DMS79 treated with DMSO at 0.1 percent for 48 hours (cell line): ENCODE measurements around the gene GPR21.

Experiments
- DNase-seq: peaks from one replicate; lab custom pipeline; 2025; lab: John Stamatoyannopoulos, UW

Gene GPR21

GRCh38 chr9:123033864-123034601 lies 566 bp downstream of the GPR21 start:
- DNase-seq, result no peak

GRCh38 chr9:123034881-123035510 lies 1.5 kb downstream of the GPR21 start:
- DNase-seq, result no peak

DNA sequence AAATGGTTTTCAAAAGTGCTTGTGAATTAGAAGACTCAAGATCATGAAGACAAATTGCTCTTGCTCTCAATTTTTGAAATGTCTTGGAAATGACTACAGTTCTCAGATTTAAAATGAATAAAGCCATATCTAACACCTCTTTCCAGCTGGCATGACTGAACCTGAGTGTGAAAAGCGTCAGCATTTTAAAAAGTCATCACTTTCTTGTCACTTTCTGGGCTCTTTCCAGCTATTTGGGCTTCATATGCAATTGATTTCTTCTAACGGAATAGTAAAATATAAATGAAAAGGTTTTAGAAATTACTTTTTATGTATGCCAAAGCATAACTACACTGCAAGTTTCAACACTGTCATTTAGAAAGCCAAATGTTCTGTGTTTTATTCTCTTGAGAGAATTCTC lies 2.3 kb downstream of the GPR21 start:
- no peak for DNase-seq

GRCh38 chr9:123036893-123037545 lies 3.6 kb downstream of the GPR21 start:
- no peak for DNase-seq

- no peak for DNase-seq
These were observed 6.3 kb downstream of the GPR21 start for GRCh38 chr9:123039617-123040219.

DNA sequence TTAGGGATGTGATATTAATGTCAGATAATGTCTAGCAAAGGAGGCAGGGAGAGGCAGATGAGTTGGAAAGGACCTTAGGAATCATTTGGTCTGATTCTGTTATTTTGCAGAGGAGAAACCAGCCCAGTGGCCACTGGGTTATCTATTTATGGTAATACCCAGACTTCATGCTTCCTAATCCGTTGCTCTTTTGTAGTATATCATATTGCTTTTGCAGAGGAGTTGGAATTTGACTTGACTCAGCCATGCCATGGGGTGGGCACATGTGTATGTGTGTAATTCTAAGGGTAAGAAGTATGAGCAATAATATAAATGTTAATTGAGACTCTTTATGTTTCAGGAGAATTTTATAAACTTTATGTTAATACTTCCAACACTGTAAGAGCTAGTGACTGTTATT lies 7.3 kb downstream of the GPR21 start:
- no peak for DNase-seq

GRCh38 chr9:123041489-123041888 lies 8.0 kb downstream of the GPR21 start:
- DNase-seq, result no peak

DNA sequence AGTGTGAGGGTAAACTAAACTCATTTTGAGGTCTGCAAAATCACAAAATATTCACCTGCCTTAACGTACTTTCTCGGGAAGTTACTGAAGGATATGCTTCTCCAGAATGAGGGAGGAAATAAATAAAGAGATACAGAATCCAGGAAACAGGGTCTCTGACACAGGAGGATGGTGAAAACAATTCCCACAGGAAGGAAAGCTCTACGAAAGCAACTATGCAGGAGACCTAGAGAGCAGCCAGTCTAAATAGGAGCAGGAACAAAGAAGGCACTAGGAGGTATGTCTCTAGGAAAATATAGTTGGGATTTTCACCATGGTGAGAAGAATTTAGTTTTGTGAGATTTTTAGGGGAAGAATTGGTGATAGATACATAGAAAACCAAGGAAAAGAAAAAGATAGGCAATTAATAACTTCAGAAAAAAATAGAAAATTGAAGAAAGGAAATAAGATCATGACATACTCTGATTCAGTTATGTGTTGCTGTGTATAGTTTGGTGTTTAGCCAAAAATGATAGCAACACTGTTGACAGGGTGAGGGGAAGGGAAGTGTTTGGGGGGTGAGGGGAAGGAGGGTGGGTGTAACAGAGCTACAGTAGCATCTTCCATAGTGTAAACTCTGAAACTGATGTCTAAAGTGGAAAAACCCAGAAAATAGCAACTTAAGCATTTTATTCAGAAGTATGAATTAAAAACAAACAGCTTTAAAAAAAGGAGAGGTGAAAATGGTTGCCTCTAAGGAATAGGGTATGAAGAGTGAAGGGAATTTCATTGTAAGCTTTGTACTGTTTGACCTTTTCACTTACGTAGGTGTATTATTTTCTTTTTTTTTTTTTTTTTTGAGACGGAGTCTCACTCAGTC lies 9.8 kb downstream of the GPR21 start:
- DNase-seq, result no peak

DNA sequence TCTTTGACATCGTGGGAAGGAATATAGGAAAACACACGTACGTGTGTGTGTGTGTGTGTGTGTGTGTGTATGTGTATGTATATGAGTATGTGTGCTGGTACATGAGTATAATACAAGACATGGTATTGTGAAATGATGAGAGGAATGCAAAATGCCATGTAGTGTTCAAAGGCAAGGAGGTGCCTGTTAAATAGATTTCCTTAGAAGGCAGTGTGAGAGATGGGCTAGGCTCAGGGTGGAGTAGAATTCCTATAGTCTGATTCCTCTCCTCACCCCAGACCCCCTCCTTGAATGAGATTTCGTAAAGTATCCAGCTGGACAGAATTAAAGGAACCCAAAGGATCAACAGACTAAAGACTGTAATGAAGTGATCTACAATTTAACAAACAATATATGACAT lies 11.1 kb downstream of the GPR21 start:
- no peak for DNase-seq

DNA sequence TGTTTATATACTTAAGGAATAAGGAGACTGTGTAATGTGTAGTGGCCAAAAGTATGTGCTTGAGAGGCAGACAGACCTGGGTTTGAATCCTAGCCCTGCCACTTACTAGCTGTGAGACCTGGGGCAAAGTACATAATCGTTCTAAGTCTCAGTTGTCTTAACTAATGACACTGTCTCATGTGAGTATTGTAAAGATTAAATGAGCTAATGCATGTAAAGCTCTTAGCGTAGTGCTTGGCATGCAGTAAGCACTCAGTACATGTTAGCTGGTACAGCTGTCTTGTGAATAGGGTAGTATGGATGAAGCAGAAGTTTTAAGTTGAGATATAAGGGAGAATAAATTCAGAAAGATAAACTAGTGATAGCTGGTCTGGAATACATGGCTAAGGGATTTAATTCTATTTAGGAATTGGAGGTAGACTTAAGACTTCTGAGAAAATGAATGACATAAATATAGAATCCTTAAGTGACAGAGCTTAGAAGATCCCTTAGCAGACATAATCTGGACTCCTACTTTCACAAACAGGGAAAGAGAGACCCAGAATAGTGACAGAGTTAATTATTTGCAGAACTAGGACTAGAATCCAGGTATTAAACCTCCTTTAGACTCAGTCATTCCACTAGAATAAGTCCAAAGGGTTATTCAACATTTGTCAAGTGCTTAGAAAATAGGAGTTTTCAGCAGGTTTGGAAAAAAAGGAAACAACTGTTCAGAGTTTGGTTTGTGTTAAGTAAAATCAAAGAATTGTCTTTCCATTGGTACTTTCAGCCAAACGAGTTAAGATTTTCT lies 13.1 kb downstream of the GPR21 start:
- no peak for DNase-seq

GRCh38 chr9:123048748-123049147 lies 15.3 kb downstream of the GPR21 start:
- no peak for DNase-seq

GRCh38 chr9:123049589-123050222 lies 16.2 kb downstream of the GPR21 start:
- DNase-seq, result peak; percentile 17

GRCh38 chr9:123053046-123053445 lies 19.6 kb downstream of the GPR21 start:
- DNase-seq, result no peak

DNA sequence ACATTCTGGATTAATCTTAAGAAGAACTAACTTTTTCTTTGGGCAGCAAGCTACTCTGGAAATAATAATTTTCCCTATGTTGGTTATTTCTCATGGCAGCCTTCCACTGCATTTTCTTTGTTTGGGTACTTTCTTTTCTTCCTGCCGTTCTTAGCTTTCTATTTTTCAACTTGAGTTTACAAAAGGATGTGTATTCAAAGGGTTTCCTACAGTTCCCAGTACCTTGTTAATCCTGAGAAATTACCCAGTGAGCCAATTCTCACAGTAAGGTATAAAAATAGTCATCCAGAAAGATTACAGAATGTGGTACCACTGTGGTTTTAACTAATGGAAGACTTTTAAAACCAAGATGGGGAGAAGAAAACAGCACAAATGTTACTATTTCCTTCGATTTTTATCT lies 20.2 kb downstream of the GPR21 start:
- DNase-seq, result no peak

DNA sequence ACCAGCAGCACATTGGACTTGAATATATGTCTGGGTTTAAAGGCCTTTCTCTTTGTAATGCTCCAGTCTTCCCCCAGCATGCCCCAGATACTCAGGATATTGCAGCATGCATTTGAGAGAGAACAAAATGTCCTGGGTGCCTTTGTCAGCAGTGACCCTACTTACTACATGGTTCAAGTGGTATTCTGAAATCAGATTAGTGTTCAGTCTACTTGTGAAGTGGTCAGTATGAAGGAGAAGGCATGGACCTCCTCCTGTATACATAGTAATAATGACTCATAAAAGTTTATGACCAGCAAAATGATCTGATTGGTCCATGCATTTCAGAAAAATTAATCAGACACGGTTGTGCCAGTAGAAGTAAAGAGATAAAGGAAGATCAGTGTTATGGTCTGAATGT lies 25.4 kb downstream of the GPR21 start:
- no peak for DNase-seq

DNA sequence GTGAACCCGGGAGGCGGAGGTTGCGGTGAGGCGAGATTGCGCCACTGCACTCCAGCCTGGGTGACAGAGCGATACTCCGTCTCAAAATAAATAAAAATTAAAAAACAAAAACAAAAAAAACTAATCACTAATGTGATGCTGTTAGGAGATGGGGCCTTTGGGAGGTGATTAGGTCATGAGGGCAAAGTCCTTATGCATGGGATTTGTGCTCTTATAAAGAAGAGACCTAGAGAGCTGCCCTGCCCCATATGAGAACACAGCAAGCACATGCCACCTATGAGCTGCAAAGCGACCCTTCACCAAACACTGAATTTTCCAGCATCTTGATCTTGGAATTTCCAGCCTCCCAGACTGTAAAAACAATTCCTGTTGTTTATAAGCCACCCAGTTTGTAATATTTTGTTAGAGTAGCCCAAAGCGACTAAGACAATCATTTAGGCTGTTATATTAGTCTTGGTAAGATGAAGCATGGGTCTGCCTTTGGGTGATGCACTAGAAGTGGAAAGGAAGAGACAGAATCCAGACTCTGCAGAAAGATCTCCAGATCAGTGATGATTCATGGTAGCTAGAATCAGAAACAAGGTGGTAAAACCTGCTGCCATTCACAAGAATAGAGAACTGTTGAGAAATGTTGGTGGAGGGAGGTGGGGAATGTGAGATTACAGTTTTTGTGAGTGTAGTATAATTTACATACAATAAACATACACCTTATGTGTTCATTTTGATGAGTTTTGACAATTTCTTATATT lies 26.2 kb downstream of the GPR21 start:
- no peak for DNase-seq

DNA sequence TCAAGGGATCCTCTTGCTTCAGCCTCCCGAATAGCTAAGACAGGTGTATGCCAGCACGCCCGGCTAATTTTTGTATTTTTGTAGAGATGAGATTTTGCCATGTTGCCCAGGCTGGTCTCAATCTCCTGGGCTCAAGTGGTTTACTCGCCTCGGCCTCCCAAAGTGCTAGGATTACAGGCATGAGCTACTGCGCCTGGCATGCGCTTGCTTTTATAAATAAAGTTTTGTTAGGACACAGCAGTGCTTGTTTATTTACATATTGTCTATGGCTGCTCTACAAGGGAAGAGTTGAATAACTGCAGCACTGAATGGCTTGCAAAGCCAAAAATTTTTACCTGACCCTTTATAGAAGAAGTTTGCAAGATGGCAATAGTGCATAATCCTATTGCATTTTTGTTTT lies 27.7 kb downstream of the GPR21 start:
- no peak for DNase-seq

DNA sequence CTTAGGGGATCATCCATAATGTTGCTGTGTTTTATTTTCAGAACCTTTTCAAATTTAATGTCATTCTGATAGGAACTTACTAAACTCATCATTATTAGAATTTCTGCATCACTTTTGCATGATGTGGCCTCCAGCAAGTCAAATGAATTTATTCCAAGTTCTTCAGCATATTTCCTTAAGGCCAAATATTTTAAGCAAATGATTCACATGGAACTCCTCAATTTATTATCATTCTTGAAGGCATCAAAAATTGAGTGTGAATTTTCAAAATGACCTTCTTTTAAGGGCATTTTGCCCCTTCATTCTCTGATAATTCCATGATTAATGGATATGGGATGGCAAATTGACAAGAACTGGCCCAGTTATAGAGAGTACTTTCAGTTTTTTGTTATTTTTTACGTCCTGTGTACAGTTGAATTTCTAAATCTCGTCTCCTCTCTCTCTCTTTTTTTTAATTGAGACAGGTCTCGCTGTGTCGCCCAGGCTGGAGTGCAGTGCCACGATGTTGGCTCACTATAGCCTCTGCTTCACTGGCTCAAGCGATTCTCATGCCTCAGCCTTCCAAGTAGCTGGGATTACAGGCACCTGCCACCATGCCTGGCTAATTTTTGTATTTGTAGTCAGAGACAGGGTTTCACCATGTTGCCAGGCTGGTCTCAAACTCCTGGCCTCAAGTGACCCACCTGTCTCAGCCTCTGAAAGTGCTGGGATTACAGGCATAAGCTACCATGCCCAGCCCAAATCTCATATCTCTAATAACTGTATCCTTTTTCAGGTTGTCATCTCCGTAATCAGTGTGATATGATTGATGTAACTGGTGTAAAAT lies 29.1 kb downstream of the GPR21 start:
- DNase-seq, result no peak

DNA sequence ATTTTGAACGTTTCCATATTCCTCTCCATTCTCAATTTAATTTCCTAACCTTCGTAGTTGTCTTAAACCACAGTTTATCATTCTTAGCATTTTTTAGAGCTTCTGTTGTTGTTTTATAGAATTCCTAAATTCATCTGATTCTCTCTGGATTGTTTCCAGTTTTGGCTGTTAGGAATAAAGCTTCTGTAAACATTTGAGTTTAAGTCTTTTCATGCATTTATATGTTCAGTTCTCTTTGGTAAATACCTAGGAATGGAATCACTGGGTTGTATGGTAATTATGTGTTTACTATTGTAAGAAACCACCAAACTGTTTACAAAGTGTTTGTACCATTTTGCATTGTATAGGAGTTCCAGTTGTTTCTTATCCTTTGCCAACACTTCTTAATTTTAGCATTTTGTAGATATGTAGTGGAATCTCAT lies 29.7 kb downstream of the GPR21 start:
- DNase-seq, result no peak
